ENCODE data around the gene CLDN16.

CLDN16 gene

DNA sequence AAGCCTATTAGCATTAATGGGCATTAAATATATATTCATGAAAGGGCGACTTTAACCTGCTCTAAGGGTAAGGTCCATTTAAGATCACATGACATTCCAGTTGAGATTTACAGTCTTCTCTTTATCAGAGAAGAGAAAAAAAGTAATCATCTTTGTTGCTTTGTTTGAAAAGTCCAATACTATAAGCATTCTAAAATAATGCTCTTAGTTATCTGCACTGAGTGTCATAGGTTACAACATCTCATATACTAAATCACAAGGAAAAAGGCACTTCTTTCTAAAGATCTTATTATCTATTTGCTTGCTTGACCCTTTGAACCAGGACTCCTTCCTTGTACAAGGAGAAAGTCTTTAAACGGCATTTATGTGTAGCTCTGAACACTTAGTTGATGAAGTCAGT is 60.3 kb downstream of the CLDN16 start:
- TF ChIP-seq, protein P1, sequence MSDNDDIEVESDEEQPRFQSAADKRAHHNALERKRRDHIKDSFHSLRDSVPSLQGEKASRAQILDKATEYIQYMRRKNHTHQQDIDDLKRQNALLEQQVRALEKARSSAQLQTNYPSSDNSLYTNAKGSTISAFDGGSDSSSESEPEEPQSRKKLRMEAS (IDR thresholded peaks at IDR 0.05): no peak
- TF ChIP-seq FOXM1 (IDR thresholded peaks at IDR 0.05; ENCODE audit: borderline replicate concordance, low read depth) (no peak), TEAD4 (IDR thresholded peaks at IDR 0.05) (no peak), CREB1 (IDR thresholded peaks at IDR 0.05; ENCODE audit: low read depth) (no peak), TCF12 (IDR thresholded peaks at IDR 0.05; ENCODE audit: low read depth) (no peak), EGR1 (IDR thresholded peaks at IDR 0.05) (no peak), CEBPB (IDR thresholded peaks at IDR 0.05) (no peak), YY1 (IDR thresholded peaks at IDR 0.05; ENCODE audit: low read depth) (no peak), EP300 (IDR thresholded peaks at IDR 0.05; ENCODE audit: borderline replicate concordance) (no peak), NFIC (IDR thresholded peaks at IDR 0.05) (no peak)
- TF ChIP-seq, protein P2, sequence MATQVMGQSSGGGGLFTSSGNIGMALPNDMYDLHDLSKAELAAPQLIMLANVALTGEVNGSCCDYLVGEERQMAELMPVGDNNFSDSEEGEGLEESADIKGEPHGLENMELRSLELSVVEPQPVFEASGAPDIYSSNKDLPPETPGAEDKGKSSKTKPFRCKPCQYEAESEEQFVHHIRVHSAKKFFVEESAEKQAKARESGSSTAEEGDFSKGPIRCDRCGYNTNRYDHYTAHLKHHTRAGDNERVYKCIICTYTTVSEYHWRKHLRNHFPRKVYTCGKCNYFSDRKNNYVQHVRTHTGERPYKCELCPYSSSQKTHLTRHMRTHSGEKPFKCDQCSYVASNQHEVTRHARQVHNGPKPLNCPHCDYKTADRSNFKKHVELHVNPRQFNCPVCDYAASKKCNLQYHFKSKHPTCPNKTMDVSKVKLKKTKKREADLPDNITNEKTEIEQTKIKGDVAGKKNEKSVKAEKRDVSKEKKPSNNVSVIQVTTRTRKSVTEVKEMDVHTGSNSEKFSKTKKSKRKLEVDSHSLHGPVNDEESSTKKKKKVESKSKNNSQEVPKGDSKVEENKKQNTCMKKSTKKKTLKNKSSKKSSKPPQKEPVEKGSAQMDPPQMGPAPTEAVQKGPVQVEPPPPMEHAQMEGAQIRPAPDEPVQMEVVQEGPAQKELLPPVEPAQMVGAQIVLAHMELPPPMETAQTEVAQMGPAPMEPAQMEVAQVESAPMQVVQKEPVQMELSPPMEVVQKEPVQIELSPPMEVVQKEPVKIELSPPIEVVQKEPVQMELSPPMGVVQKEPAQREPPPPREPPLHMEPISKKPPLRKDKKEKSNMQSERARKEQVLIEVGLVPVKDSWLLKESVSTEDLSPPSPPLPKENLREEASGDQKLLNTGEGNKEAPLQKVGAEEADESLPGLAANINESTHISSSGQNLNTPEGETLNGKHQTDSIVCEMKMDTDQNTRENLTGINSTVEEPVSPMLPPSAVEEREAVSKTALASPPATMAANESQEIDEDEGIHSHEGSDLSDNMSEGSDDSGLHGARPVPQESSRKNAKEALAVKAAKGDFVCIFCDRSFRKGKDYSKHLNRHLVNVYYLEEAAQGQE (IDR thresholded peaks at IDR 0.05; ENCODE audit: low read depth): no peak

DNA sequence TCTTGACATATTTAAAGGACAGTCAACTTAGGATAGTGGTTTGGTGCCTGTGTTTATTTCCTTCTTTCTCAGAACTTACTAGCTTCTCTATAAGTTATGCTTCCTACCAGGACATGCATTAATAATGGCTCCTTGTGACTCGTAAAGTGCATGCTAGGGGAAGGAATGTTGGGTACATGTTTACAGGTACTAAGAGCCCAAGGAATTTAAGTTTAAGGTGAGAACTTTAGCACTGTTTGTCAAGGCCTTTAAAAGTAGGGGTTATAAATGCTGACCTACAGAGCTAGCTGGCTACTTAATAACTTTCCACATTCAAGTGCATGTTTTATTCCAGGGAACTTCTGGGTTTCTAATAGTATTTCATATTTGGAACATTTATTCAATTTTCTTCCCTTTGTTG is 61.8 kb downstream of the CLDN16 start, which contains the start of gene TMEM207:
Gene TMEM207 (minus strand): TSS at position 101 of the 400 bp plus-strand sequence. CDS start 92 bp downstream, at position 9.
- TF ChIP-seq ZBTB7A (IDR thresholded peaks at IDR 0.05; ENCODE audit: low read depth) (no peak), TEAD4 (IDR thresholded peaks at IDR 0.05) (no peak), EP300 (IDR thresholded peaks at IDR 0.05; ENCODE audit: borderline replicate concordance) (no peak), CEBPB (IDR thresholded peaks at IDR 0.05) (no peak), YY1 (IDR thresholded peaks at IDR 0.05; ENCODE audit: low read depth) (no peak), NFIC (IDR thresholded peaks at IDR 0.05) (no peak), RAD21 (IDR thresholded peaks at IDR 0.05; ENCODE audit: low read depth) (no peak), TCF12 (IDR thresholded peaks at IDR 0.05; ENCODE audit: low read depth) (no peak)
- TF ChIP-seq, protein P1 (IDR thresholded peaks at IDR 0.05): no peak
- TF ChIP-seq, protein P2 (IDR thresholded peaks at IDR 0.05; ENCODE audit: low read depth): no peak

DNA sequence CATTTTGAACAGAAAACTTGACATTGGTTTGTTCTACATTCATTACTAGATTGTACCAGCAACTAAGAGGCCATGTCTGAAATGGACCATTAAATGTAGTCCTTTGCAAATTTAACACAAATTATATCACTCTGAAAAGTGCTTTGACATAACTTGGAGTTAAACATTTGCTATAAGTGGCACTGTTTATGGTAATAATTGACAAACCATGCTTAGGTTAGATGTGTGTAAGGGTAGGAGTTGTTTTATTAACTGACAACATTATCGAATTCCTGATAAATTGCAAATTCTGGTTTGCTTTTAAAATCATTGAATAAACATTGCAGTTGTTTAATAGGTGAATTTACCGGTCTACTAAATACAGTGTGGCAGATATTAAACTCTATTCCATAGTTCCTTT is 67.9 kb downstream of the CLDN16 start:
- TF ChIP-seq FOXM1 (IDR thresholded peaks at IDR 0.05; ENCODE audit: borderline replicate concordance, low read depth) (no peak), TAF1 (IDR thresholded peaks at IDR 0.05; ENCODE audit: low read depth) (no peak), CREB1 (IDR thresholded peaks at IDR 0.05; ENCODE audit: low read depth) (no peak), YY1 (IDR thresholded peaks at IDR 0.05; ENCODE audit: low read depth) (no peak), NFIC (IDR thresholded peaks at IDR 0.05) (no peak), CEBPB (IDR thresholded peaks at IDR 0.05) (no peak), RAD21 (IDR thresholded peaks at IDR 0.05; ENCODE audit: low read depth) (no peak), EGR1 (IDR thresholded peaks at IDR 0.05) (no peak), TEAD4 (IDR thresholded peaks at IDR 0.05) (no peak), EP300 (IDR thresholded peaks at IDR 0.05; ENCODE audit: borderline replicate concordance) (no peak), TCF12 (IDR thresholded peaks at IDR 0.05; ENCODE audit: low read depth) (no peak), ZBTB7A (IDR thresholded peaks at IDR 0.05; ENCODE audit: low read depth) (no peak)
- TF ChIP-seq, protein P3, sequence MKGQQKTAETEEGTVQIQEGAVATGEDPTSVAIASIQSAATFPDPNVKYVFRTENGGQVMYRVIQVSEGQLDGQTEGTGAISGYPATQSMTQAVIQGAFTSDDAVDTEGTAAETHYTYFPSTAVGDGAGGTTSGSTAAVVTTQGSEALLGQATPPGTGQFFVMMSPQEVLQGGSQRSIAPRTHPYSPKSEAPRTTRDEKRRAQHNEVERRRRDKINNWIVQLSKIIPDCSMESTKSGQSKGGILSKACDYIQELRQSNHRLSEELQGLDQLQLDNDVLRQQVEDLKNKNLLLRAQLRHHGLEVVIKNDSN (IDR thresholded peaks at IDR 0.05): no peak
- TF ChIP-seq, protein P2 (IDR thresholded peaks at IDR 0.05; ENCODE audit: low read depth): no peak
- TF ChIP-seq, protein P1 (IDR thresholded peaks at IDR 0.05): no peak

DNA sequence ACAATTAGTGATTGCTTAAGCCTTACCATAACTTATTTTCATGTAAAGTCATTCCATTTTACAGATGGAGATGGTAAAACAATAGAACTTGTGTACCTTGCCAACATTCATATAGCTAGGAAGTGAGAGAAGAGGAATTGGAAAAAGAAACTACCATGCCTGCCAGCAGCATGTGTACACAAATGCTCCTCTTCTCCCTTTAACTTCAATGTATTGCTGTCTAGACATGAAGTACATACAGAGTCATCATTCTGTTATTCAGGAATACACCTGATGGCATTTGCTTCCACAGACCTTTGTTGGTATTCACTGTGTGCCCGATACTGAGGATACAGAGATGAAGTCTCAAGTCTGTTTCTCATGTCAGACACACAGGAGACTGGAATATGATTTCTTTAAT is 68.8 kb downstream of the CLDN16 start:
- TF ChIP-seq TCF12 (IDR thresholded peaks at IDR 0.05; ENCODE audit: low read depth): no peak
- TF ChIP-seq, protein P2 (IDR thresholded peaks at IDR 0.05; ENCODE audit: low read depth): no peak
- TF ChIP-seq, protein P1 (IDR thresholded peaks at IDR 0.05): no peak
- TF ChIP-seq, protein P3 (IDR thresholded peaks at IDR 0.05): no peak
- TF ChIP-seq TEAD4 (IDR thresholded peaks at IDR 0.05): no peak
- no peak for TF ChIP-seq CREB1 (IDR thresholded peaks at IDR 0.05; ENCODE audit: low read depth)
- no peak for TF ChIP-seq CEBPB (IDR thresholded peaks at IDR 0.05)
- TF ChIP-seq NFIC (IDR thresholded peaks at IDR 0.05): no peak
- TF ChIP-seq YY1 (IDR thresholded peaks at IDR 0.05; ENCODE audit: low read depth): no peak
- TF ChIP-seq RAD21 (IDR thresholded peaks at IDR 0.05; ENCODE audit: low read depth): no peak
- no peak for TF ChIP-seq ZBTB7A (IDR thresholded peaks at IDR 0.05; ENCODE audit: low read depth)

All from Ishikawa (cell line).